DOHH2 (cell line): ENCODE measurements around the gene ST6GAL1.
A peak's percentile ranks its signal among the peaks of the same experiment; 100 is the strongest.

Experiments
- H3F3A ChIP-seq: fragments of 200-600 bp; sonication (generic), shearing (Covaris generic); 2 replicates; pipeline ENCODE4 v1.6.0; 2016; ENCODE audit warnings: antibody characterized with exemption, mild to moderate bottlenecking; ENCODE audit not compliant: control insufficient read depth, insufficient read depth
- H3K27ac ChIP-seq: fragments of 200-600 bp; sonication (generic); 2 replicates; pipeline ENCODE4 v1.5.1; 2014; ENCODE audit warnings: low read depth, mild to moderate bottlenecking, low read length, moderate library complexity
- H3K27me3 ChIP-seq: fragments of 200-600 bp; sonication (generic); 2 replicates; pipeline ENCODE4 v1.6.1; 2014; ENCODE audit warnings: mild to moderate bottlenecking, low read length, mixed read lengths; ENCODE audit not compliant: control insufficient read depth
- H3K36me3 ChIP-seq: fragments of 200-600 bp; sonication (generic); 2 replicates; pipeline ENCODE4 v1.6.1; 2014; ENCODE audit warnings: mild to moderate bottlenecking, low read length, moderate library complexity, mixed read lengths; ENCODE audit not compliant: control insufficient read depth
- H3K4me1 ChIP-seq: fragments of 200-600 bp; sonication (generic); 2 replicates; pipeline ENCODE4 v1.6.1; 2014; ENCODE audit warnings: mild to moderate bottlenecking, low read length, mixed read lengths; ENCODE audit not compliant: control insufficient read depth
- H3K4me2 ChIP-seq: fragments of 200-600 bp; sonication (generic); 2 replicates; pipeline ENCODE4 v1.6.0; 2014; ENCODE audit warnings: mild to moderate bottlenecking, low read length, moderate library complexity
- H3K4me3 ChIP-seq: fragments of 200-600 bp; sonication (generic); 2 replicates; pipeline ENCODE4 v1.5.1; 2014; ENCODE audit warnings: mild to moderate bottlenecking, low read length, mixed read lengths
- H3K79me2 ChIP-seq: fragments of 200-600 bp; sonication (generic); 2 replicates; pipeline ENCODE4 v1.6.1; 2014; ENCODE audit warnings: mild to moderate bottlenecking, low read length, mixed read lengths; ENCODE audit not compliant: control insufficient read depth
- H3K9me2 ChIP-seq: fragments of 200-600 bp; sonication (generic); replicated peaks from 2 replicates; pipeline ENCODE4 v1.6.1; 2014; ENCODE audit warnings: mild to moderate bottlenecking, low read length, mixed read lengths; ENCODE audit not compliant: control insufficient read depth
- H3K9me3 ChIP-seq: fragments of 200-600 bp; sonication (generic); 2 replicates; pipeline ENCODE4 v1.6.1; 2014; ENCODE audit warnings: antibody characterized with exemption, low read length, mixed read lengths; ENCODE audit not compliant: control insufficient read depth, insufficient read depth
- H4K20me1 ChIP-seq: fragments of 200-600 bp; sonication (generic); 2 replicates; pipeline ENCODE4 v1.6.0; 2014; ENCODE audit warnings: low read depth, mild to moderate bottlenecking, antibody characterized with exemption, low read length, moderate library complexity; ENCODE audit not compliant: control insufficient read depth, insufficient read depth
- CTCF ChIP-seq: fragments of 200-600 bp; sonication (generic); IDR thresholded peaks from one replicate; pipeline ENCODE4 v1.5.1; 2014; ENCODE audit warnings: antibody characterized with exemption, mild to moderate bottlenecking, low read depth, low read length; ENCODE audit not compliant: poor library complexity, severe bottlenecking
- EZH2phosphoT487 ChIP-seq: fragments of 200-600 bp; sonication (generic); IDR thresholded peaks from 2 replicates; pipeline ENCODE4 v1.6.1; 2017; ENCODE audit warnings: borderline replicate concordance, mild to moderate bottlenecking, antibody characterized with exemption, low read length, moderate library complexity, mixed read lengths

The ST6GAL1 gene

GRCh38 chr3:187026317-187026670, 96.0 kb downstream of the ST6GAL1 start:
- Histone ChIP-seq H3K4me2 (peak overlapping the region; percentile 87), H3K27ac (peak overlapping the region; percentile 98)

GRCh38 chr3:187027531-187028278, 97.4 kb downstream of the ST6GAL1 start:
- H3K9me2 ChIP-seq = no peaks in the 10 kb centered on the region
- peak overlapping the region; percentile 98 for H3K27ac ChIP-seq
- peaks cover 91% of the 10 kb centered on the region for H3K79me2 ChIP-seq
- H3K4me2 ChIP-seq = peak overlapping the region; percentile 85
- H3K9me3 ChIP-seq = no peaks in the 10 kb centered on the region
- H3K27me3 ChIP-seq = no peaks in the 10 kb centered on the region
- peaks cover 23% of the 10 kb centered on the region for H4K20me1 ChIP-seq
- peak overlapping the region; percentile 61 for H3K4me3 ChIP-seq
- peaks cover 90% of the 10 kb centered on the region for H3K4me1 ChIP-seq
- peaks cover 86% of the 10 kb centered on the region for H3K36me3 ChIP-seq
- TF ChIP-seq EZH2phosphoT487 = no peak
- no peak for TF ChIP-seq CTCF
- peaks cover 61% of the 10 kb centered on the region for H3F3A ChIP-seq

More at GRCh38 chr3:187026317-187026670, 96.0 kb downstream of the ST6GAL1 start:
- H3K9me2 ChIP-seq = no peaks in the 10 kb centered on the region
- peak overlapping the region; percentile 72 for H3K4me3 ChIP-seq
- H3K27me3 ChIP-seq = no peaks in the 10 kb centered on the region
- H3K4me1 ChIP-seq = peaks cover 90% of the 10 kb centered on the region
- peaks cover 91% of the 10 kb centered on the region for H3K79me2 ChIP-seq
- TF ChIP-seq CTCF = no peak
- no peak for TF ChIP-seq EZH2phosphoT487
- H3K36me3 ChIP-seq = peaks cover 84% of the 10 kb centered on the region
- peaks cover 68% of the 10 kb centered on the region for H3F3A ChIP-seq
- no peaks in the 10 kb centered on the region for H3K9me3 ChIP-seq
- peaks cover 16% of the 10 kb centered on the region for H4K20me1 ChIP-seq

- Histone ChIP-seq H3K27me3 (no peaks in the 10 kb centered on the region), H3K36me3 (peaks cover 96% of the 10 kb centered on the region), H3K4me2 (peak overlapping the region; percentile 85), H3K27ac (peak overlapping the region; percentile 98), H3F3A (peaks cover 52% of the 10 kb centered on the region), H3K79me2 (peaks cover 100% of the 10 kb centered on the region), H3K4me1 (peaks cover 70% of the 10 kb centered on the region), H4K20me1 (peaks cover 26% of the 10 kb centered on the region), H3K9me2 (no peaks in the 10 kb centered on the region), H3K9me3 (no peaks in the 10 kb centered on the region), H3K4me3 (no peak overlapping the region)
- TF ChIP-seq CTCF = no peak
- no peak for TF ChIP-seq EZH2phosphoT487
These were observed 101.6 kb downstream of the ST6GAL1 start for GRCh38 chr3:187031934-187032333.
